ENCODE measurements around the gene PAX9.

PAX9 gene

GRCh38 chr14:36656687-36657398 lies 4.8 kb upstream of the PAX9 start:
- no peak for DNase-seq

GRCh38 chr14:36657399-36658122 lies 4.1 kb upstream of the PAX9 start:
- DNase-seq, result peak; percentile 84

- peak; percentile 58 for DNase-seq
Observed at GRCh38 chr14:36658123-36659009, 3.3 kb upstream of the PAX9 start.

GRCh38 chr14:36659010-36659821 lies 2.4 kb upstream of the PAX9 start:
- peak; percentile 60 for DNase-seq

GRCh38 chr14:36659822-36660735 lies 1.6 kb upstream of the PAX9 start:
- DNase-seq, result peak; percentile 35

GRCh38 chr14:36660736-36661505 lies 739 bp upstream of the PAX9 start:
- DNase-seq, result peak; percentile 54

- DNase-seq, result no peak
Observed at GRCh38 chr14:36662258-36662542, 540 bp downstream of the PAX9 start.

GRCh38 chr14:36662543-36663403 lies 1.1 kb downstream of the PAX9 start:
- peak; percentile 80 for DNase-seq

GRCh38 chr14:36663404-36664321 lies 2.0 kb downstream of the PAX9 start:
- peak; percentile 66 for DNase-seq

GRCh38 chr14:36664322-36665193 lies 2.9 kb downstream of the PAX9 start:
- DNase-seq, result peak; percentile 31

- DNase-seq, result no peak
Observed at GRCh38 chr14:36665887-36666415, 4.3 kb downstream of the PAX9 start.

GRCh38 chr14:36666416-36667206 lies 5.0 kb downstream of the PAX9 start:
- peak; percentile 72 for DNase-seq

GRCh38 chr14:36667679-36668078 lies 6.0 kb downstream of the PAX9 start:
- no peak for DNase-seq

- no peak for DNase-seq
Observed at GRCh38 chr14:36671149-36671548, 9.5 kb downstream of the PAX9 start.

- DNase-seq, result no peak
Observed at GRCh38 chr14:36672095-36672494, 10.4 kb downstream of the PAX9 start.

- no peak for DNase-seq
Observed at GRCh38 chr14:36674659-36675058, 13.0 kb downstream of the PAX9 start.

Measured in retina (tissue), 1 donor.